Peyer's patch (tissue), 4 donors: ENCODE results near the gene KLF14. TPM values are rescaled to one million over a fixed set of nuclear protein-coding genes. Genes with fewer than 3 reads are reported as not detected.

ENCODE experiments used
- DNase-seq, 3 donors: peaks; one replicate each; pipeline ENCODE4 v3.0.0-alpha.2; 2017 to 2019
- H3K27ac ChIP-seq, 4 donors: fragments of 200-600 bp; sonication (generic); one replicate each; pipeline ENCODE4 v1.5.1; 2016 to 2019
- H3K27me3 ChIP-seq, 2 donors: fragments of 200-600 bp; sonication (generic); one replicate each; pipeline ENCODE4 v1.5.1; 2019
- H3K36me3 ChIP-seq, 3 donors: fragments of 200-600 bp; sonication (generic); one replicate each; pipeline ENCODE4 v1.5.1; 2016 to 2019
- H3K4me1 ChIP-seq, 4 donors: fragments of 200-600 bp; sonication (generic); one replicate each; pipeline ENCODE4 v1.5.1; 2016 to 2019
- H3K4me3 ChIP-seq, 4 donors: fragments of 200-600 bp; sonication (generic); 1 replicate in 3 of 4; 2 replicates in 1 of 4; pipeline ENCODE4 v1.5.1; 2016 to 2019; ENCODE audit warnings: mild to moderate bottlenecking in 1 of 4
- H3K9me3 ChIP-seq, 4 donors: fragments of 200-600 bp; sonication (generic); one replicate each; pipeline ENCODE4 v1.5.1; 2016 to 2019; ENCODE audit warnings: mild to moderate bottlenecking in 1 of 4
- CTCF ChIP-seq, 6 experiments: fragments of 450-650 bp in 4 of 6; fragments of 200-600 bp in 2 of 6; sonication (generic) in 1 of 6; IDR thresholded peaks; one replicate each; pipeline ENCODE4 v1.5.1; 2017 to 2019; ENCODE audit warnings: antibody characterized with exemption in 6 of 6, mild to moderate bottlenecking in 3 of 6, moderate library complexity in 1 of 6
- POLR2A ChIP-seq, 2 donors: fragments of 450-650 bp; IDR thresholded peaks; one replicate each; pipeline ENCODE4 v1.5.1; 2017; ENCODE audit warnings: antibody characterized with exemption in 2 of 2, mild to moderate bottlenecking in 2 of 2, moderate library complexity in 2 of 2
- total RNA-seq, 4 donors: library from RNA; depleted of rRNA; stranded (reverse); fragments of >200 nt; gene quantifications; one replicate each; pipeline ENCODE4 v1.1.0, GENCODE V29; 2016

The KLF14 gene
- total RNA-seq, 4 donors from 2014 or later = not detected

GRCh38 chr7:130708766-130709165, 25.2 kb downstream of the KLF14 start:
- Histone ChIP-seq H3K27me3 (no peaks in the 10 kb centered on the region), H3K4me1 (no peaks in the 10 kb centered on the region), H3K36me3 (no peaks in the 10 kb centered on the region), H3K27ac (no peak overlapping the region), H3K9me3 (no peaks in the 10 kb centered on the region), H3K4me3 (no peak overlapping the region)
- no peak for DNase-seq
- no peak for TF ChIP-seq POLR2A (IDR thresholded peaks at IDR 0.05)
- TF ChIP-seq CTCF (IDR thresholded peaks at IDR 0.05) = no peak

- TF ChIP-seq POLR2A (IDR thresholded peaks at IDR 0.05) (no peak), CTCF (IDR thresholded peaks at IDR 0.05) (no peak)
- H3K9me3 ChIP-seq = no peaks in the 10 kb centered on the region
- no peaks in the 10 kb centered on the region for H3K36me3 ChIP-seq
- DNase-seq = no peak
- no peak overlapping the region for H3K27ac ChIP-seq
- no peaks in the 10 kb centered on the region for H3K27me3 ChIP-seq
- no peak overlapping the region for H3K4me3 ChIP-seq
- H3K4me1 ChIP-seq = no peaks in the 10 kb centered on the region
These were observed 26.0 kb downstream of the KLF14 start for GRCh38 chr7:130708001-130708400.

GRCh38 chr7:130703851-130704250, 30.2 kb downstream of the KLF14 start:
- H3K9me3 ChIP-seq = no peaks in the 10 kb centered on the region
- H3K36me3 ChIP-seq = no peaks in the 10 kb centered on the region
- H3K4me3 ChIP-seq = no peak overlapping the region
- DNase-seq = no peak
- no peak overlapping the region for H3K27ac ChIP-seq
- TF ChIP-seq CTCF (IDR thresholded peaks at IDR 0.05) = no peak
- no peak for TF ChIP-seq POLR2A (IDR thresholded peaks at IDR 0.05)
- H3K4me1 ChIP-seq = no peaks in the 10 kb centered on the region
- H3K27me3 ChIP-seq = no peaks in the 10 kb centered on the region

- Histone ChIP-seq H3K9me3 (no peaks in the 10 kb centered on the region), H3K4me3 (no peak overlapping the region), H3K27ac (no peak overlapping the region), H3K27me3 (no peaks in the 10 kb centered on the region), H3K4me1 (no peaks in the 10 kb centered on the region), H3K36me3 (no peaks in the 10 kb centered on the region)
- TF ChIP-seq POLR2A (IDR thresholded peaks at IDR 0.05) = no peak
- TF ChIP-seq CTCF (IDR thresholded peaks at IDR 0.05) = no peak
- no peak for DNase-seq
These were observed 32.4 kb downstream of the KLF14 start for GRCh38 chr7:130701650-130702049.

- no peak for TF ChIP-seq POLR2A (IDR thresholded peaks at IDR 0.05)
- no peak for TF ChIP-seq CTCF (IDR thresholded peaks at IDR 0.05)
- no peak overlapping the region for H3K27ac ChIP-seq
- H3K9me3 ChIP-seq = no peaks in the 10 kb centered on the region
These were observed 33.2 kb downstream of the KLF14 start for GRCh38 chr7:130700760-130701159.

GRCh38 chr7:130699686-130700085, 34.3 kb downstream of the KLF14 start:
- H3K4me1 ChIP-seq = no peaks in the 10 kb centered on the region
- no peaks in the 10 kb centered on the region for H3K9me3 ChIP-seq
- TF ChIP-seq CTCF (IDR thresholded peaks at IDR 0.05) = no peak
- H3K27ac ChIP-seq = no peak overlapping the region
- H3K27me3 ChIP-seq = no peaks in the 10 kb centered on the region
- DNase-seq = no peak
- no peak overlapping the region for H3K4me3 ChIP-seq
- no peaks in the 10 kb centered on the region for H3K36me3 ChIP-seq

More at GRCh38 chr7:130700760-130701159, 33.2 kb downstream of the KLF14 start:
- DNase-seq = no peak
- no peaks in the 10 kb centered on the region for H3K4me1 ChIP-seq
- H3K4me3 ChIP-seq = no peak overlapping the region
- no peaks in the 10 kb centered on the region for H3K27me3 ChIP-seq
- H3K36me3 ChIP-seq = no peaks in the 10 kb centered on the region
